GM18867 (cell line): ENCODE data around the gene NSMCE1.

ENCODE experiments used
- ATAC-seq: cut with Tn5 transposase; IDR thresholded peaks from one replicate; pipeline ENCODE4 v1.9.1; 2021; ENCODE audit warnings: mild to moderate bottlenecking, moderate library complexity; ENCODE audit not compliant: unreplicated experiment

Gene NSMCE1

GRCh38 chr16:27245276-27246172 lies 23.0 kb downstream of the NSMCE1 start:
- no peak for ATAC-seq

DNA sequence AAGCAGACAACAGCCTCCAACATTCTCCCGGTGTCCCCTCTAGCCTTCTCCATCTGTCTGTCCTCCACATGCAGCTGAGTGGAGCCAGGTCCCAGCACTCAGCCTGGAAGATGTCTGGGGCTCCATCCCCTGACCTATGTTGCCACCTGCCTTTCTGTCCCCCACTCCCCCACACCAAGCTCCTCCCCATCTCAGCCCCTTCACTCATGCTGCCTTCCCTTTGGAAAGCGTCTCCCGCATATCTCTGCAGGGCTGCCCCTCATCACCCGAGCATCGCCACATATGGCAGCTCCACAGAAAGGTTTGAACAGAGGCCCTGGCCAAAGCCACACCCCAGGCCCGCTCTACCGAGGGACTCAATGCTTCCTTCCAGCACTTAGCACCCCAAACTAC lies 24.2 kb downstream of the NSMCE1 start:
- ATAC-seq: no peak

DNA sequence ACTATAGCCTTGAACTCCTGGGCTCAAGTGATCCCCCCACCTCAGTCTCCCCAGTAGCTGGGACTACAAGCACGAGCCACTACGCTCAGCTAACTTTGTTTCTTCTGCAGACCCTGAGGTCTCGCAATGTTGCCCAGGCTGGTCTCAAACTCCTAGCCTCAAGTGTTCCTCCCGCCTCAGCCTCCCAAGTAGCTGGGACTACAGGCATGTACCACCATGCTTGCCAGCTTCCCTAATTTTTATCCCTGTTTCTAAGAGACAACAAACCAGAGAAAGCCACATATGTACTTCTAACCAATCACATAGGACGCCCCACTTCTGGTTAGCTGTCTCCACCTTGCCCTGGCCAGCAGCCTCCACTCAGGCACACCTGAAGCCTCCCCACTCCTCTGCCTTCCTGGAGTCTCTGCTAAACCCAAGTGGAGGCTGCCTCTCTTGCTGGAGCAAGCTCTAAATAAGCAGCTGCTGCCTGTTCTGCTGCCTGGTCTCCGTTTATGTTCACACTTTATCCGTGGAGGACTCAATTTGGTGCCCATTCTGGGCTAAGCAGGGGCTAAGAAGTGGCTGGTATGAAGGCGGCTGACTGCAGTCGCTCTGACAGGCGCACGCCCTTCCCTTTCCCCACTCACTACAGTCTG lies 24.7 kb downstream of the NSMCE1 start:
- no peak for ATAC-seq

GRCh38 chr16:27242868-27243590 lies 25.5 kb downstream of the NSMCE1 start:
- no peak for ATAC-seq

DNA sequence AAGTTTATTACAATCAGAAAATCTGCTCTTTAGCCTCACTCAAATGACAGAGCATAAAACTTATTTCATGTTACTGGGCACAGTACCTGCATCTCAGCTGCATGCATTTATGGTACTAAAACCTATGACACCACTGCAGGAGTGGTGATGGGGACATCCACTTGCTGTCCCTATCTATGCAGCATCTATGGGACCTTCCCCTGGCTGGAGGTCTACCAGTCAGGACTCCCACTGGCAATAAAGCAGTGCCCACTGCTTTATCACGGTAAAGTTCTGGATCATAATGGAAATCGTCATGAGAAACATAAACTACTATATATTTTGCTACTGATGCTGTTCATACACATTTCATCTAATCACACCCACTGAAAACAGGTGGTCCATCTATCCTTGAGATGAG lies 26.2 kb downstream of the NSMCE1 start:
- no peak for ATAC-seq

- ATAC-seq: no peak
Observed at GRCh38 chr16:27241658-27242057, 26.9 kb downstream of the NSMCE1 start.

- no peak for ATAC-seq
Observed at GRCh38 chr16:27240948-27241531, 27.5 kb downstream of the NSMCE1 start.

- ATAC-seq: no peak
Observed at GRCh38 chr16:27239906-27240655, 28.5 kb downstream of the NSMCE1 start.

DNA sequence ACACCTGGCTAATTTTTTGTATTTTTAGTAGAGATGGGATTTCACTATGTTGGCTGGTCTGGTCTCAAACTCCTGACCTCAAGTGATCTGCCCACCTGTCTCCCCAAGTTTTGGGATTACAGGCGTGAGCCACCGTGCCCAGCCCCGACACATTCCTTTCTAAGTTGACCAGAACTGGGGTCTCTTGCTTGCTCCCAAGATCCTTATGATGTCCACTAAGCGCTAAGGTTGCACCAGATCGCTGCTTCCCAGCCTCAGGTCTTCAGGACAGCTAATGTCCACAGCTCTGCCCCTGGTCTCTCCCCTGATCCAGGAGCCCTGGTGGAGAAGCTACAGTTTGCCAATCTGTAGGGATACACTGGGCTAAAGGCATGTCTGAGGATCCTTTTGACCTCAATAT lies 29.5 kb downstream of the NSMCE1 start:
- ATAC-seq: no peak

DNA sequence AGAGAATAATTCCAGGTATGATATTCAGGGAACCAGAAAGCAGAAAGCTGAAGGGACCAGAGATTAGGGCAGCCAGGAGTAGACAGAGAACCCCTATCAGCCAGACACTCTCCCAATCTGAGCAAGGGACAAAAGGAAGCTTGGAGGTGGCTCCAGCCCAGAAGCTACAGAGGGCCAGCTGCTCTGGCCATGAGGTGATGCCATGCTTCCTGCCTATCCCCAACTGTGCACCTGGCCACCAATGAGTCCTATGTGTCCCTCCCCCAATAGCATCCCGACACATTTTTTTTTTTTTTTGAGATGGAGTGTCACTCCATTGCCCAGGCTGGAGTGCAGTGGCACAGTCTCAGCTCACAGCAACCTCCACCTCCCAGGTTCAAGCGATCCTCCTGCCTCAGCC lies 30.0 kb downstream of the NSMCE1 start:
- ATAC-seq: no peak

DNA sequence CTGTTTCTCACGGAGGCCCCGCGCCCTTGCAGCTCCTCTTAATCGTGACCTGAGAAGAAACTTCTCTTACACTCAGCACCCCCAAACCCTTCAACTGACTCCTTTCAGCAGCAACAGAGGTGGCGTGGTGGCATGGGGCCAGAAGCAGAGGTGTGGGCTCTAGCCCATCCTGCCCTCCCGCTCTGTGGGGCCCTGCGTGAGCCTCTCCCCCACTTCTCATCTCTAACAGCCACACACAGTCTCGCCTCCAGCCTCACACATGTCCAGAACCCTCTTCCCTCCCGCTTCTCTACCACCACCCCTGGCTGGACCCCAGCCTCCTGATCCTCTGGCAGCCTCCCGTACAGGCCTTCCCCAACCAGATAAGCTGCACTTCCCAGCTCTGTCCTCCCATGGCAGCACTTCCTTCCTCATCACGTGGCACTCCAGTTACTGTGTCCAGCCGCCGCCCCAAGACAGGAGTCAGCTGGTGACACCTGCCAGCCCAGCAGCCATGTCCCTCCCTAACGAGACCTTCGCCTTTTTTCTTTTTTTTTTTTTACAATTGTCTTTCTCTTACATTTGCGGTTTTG lies 30.5 kb downstream of the NSMCE1 start:
- peak; percentile 18 for ATAC-seq

DNA sequence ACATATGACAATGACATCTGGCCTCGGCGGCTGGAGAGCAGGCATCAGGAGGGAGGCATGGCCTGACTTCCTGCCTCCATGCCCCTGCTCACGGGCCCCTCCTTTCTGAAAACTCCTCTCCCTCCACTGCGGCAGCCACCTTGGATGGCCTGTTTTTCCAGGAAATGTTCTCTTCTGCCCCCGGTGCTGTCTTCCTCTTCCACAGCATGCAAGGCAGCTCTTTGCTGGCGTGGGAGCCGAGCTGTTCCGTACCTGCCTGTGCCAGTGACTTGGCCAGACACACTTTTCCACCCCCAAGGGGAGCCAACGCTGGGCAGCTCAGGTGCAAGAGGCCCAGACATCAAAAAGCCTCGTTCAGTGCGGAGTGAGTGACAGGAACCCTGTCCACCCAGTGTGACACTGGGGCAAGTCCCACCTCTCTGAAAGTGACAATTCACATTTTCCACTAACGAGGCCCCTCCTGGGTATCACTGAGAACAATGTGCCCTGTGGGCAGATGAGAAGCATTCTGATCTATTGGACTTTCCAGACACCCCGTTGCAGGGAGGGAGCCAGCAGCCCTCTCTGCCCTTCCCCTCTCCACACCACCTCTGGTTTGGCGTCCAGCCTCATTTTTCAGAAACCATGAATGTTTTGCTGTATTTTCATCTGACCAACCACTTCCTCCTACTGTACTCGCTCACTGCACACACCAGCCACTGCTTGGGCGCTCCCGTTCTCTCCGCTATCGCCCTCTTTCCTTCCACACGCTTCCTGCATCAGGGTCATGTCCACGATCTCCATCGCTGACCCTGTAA lies 31.2 kb downstream of the NSMCE1 start:
- peak; percentile 82 for ATAC-seq

- no peak for ATAC-seq
Observed at GRCh38 chr16:27236635-27237218, 31.8 kb downstream of the NSMCE1 start.

GRCh38 chr16:27235938-27236245 lies 32.7 kb downstream of the NSMCE1 start:
- no peak for ATAC-seq

- ATAC-seq: peak; percentile 34
Observed at GRCh38 chr16:27235055-27235937, 33.3 kb downstream of the NSMCE1 start.

DNA sequence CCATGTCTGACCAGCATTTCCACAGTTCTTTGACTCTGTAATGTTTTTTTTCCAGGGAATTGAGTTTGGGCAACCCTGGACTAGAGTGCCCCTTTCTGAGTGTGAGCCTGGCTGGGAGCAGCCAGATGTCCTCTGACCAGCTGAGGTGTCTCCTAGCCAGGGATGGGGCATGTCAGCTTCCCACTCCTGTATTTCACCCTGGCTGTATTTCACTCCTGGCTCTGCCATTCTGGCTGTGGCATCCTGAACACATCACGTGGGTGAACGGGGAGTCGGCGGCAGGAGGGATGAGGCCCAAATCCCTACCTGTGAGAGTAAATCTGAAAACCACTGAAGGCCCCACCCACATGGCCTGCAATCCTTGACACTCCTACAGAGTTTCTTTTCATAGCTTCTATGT lies 34.0 kb downstream of the NSMCE1 start:
- no peak for ATAC-seq

- no peak for ATAC-seq
Observed at GRCh38 chr16:27234171-27234570, 34.4 kb downstream of the NSMCE1 start.

DNA sequence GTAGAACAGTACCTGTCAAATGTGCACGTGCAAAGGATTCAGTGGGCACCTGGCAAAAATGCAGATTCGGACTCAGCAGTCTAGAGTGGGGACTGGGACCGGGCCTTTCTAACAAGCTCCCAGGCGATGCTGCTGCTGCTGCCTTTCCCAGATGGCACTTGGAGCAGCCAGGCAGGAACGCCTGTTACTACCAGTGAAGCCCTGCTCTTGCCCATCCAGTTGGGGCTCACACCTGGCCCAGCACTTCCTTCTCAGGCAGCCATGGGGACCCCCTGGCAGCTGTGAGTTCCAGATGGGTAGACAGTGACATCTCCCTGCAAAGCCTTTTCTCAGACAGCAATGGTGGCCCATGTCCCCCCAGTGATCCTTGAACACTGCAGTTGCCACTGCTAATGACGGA lies 34.8 kb downstream of the NSMCE1 start:
- ATAC-seq: no peak
